Measurements from ENCODE around the gene CELF4. TPM values are rescaled to one million over a fixed set of nuclear protein-coding genes. Genes with fewer than 3 reads are reported as not detected.

CELF4 gene
- total and polyA plus RNA-seq, 10 of the 15 experiments (the other 5 are each of a cell fraction or from before 2014, with no cell fraction given): 0.03 to 0.32 TPM; not detected in 8

- no peak for DNase-seq (ENCODE audit: low read depth, low spot score)
- WGBS (ENCODE audit: insufficient coverage, insufficient replicate concordance, low lambda C conversion rate, missing lambda C conversion rate): 32% methylated on average over 6 of the region's 6 CpGs
- H2AFZ ChIP-seq (ENCODE audit: control insufficient read depth, low read depth, low read length): no peak overlapping the region
- intact Hi-C loops (cut with micrococcal nuclease; ENCODE audit: unreplicated experiment): no loop called here
- no peaks in the 10 kb centered on the region for H3K27me3 ChIP-seq (replicated peaks in 1 of 2; ENCODE audit: control insufficient read depth in 2 of 2, insufficient read depth in 2 of 2, low read length in 1 of 2)
- ChIA-PET SMC1A (ENCODE audit: uncharacterized antibody, unreplicated experiment) (no interaction called here), POLR2A (no interaction called here), CTCF (interaction anchor here (2.9 kb wide), 1 partner anchor 45 kb away, joined by 7 read pairs; no protein-coding TSS in a partner anchor), RAD21 (ENCODE audit: unreplicated experiment) (interaction anchor here (0.6 kb wide), 1 partner anchor 127 kb away, joined by 3 read pairs; no protein-coding TSS in a partner anchor)
- no peak overlapping the region for H3K4me2 ChIP-seq (ENCODE audit: control insufficient read depth, insufficient read depth)
- H3K36me3 ChIP-seq (ENCODE audit: control insufficient read depth in 2 of 2, insufficient read depth in 2 of 2, low read length in 1 of 2): no peaks in the 10 kb centered on the region
- no peak for TF ChIP-seq SIN3A (IDR thresholded peaks at IDR 0.05; ENCODE audit: low read depth, low read length)
- TF ChIP-seq, protein P1, sequence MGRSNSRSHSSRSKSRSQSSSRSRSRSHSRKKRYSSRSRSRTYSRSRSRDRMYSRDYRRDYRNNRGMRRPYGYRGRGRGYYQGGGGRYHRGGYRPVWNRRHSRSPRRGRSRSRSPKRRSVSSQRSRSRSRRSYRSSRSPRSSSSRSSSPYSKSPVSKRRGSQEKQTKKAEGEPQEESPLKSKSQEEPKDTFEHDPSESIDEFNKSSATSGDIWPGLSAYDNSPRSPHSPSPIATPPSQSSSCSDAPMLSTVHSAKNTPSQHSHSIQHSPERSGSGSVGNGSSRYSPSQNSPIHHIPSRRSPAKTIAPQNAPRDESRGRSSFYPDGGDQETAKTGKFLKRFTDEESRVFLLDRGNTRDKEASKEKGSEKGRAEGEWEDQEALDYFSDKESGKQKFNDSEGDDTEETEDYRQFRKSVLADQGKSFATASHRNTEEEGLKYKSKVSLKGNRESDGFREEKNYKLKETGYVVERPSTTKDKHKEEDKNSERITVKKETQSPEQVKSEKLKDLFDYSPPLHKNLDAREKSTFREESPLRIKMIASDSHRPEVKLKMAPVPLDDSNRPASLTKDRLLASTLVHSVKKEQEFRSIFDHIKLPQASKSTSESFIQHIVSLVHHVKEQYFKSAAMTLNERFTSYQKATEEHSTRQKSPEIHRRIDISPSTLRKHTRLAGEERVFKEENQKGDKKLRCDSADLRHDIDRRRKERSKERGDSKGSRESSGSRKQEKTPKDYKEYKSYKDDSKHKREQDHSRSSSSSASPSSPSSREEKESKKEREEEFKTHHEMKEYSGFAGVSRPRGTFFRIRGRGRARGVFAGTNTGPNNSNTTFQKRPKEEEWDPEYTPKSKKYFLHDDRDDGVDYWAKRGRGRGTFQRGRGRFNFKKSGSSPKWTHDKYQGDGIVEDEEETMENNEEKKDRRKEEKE (IDR thresholded peaks at IDR 0.05): no peak
- no peak for TF ChIP-seq ZNF24 (IDR thresholded peaks at IDR 0.05)
- no peak for TF ChIP-seq TCF3 (IDR thresholded peaks at IDR 0.05; ENCODE audit: borderline replicate concordance, insufficient read depth, low read depth, low read length)
- TF ChIP-seq GABPA (IDR thresholded peaks at IDR 0.05; ENCODE audit: low read depth): no peak
- TF ChIP-seq STAT3 (IDR thresholded peaks at IDR 0.05; ENCODE audit: low read depth, low read length): no peak
- TF ChIP-seq PRDM15 (CRISPR knock-in tag; IDR thresholded peaks at IDR 0.05): no peak
- TF ChIP-seq ZNF274 (IDR thresholded peaks at IDR 0.05; ENCODE audit: insufficient read depth, insufficient read length): no peak
- TF ChIP-seq TARDBP (IDR thresholded peaks at IDR 0.05; ENCODE audit: borderline replicate concordance): no peak
- TF ChIP-seq MXI1 (IDR thresholded peaks at IDR 0.05; ENCODE audit: low read depth, low read length): no peak
- TF ChIP-seq RELB (IDR thresholded peaks at IDR 0.05; ENCODE audit: low read depth): no peak
- TF ChIP-seq HDGF (IDR thresholded peaks at IDR 0.05): no peak
- TF ChIP-seq EGR1 (IDR thresholded peaks at IDR 0.05; ENCODE audit: borderline replicate concordance in 1 of 2, low read depth in 2 of 2, low read length in 2 of 2): no peak
- no peak for TF ChIP-seq BRCA1 (IDR thresholded peaks at IDR 0.05; ENCODE audit: low read depth, low read length)
- TF ChIP-seq ASH2L (IDR thresholded peaks at IDR 0.05; ENCODE audit: borderline replicate concordance, low read depth): no peak
- no peaks in the 10 kb centered on the region; the same call in 1 of the 2 replicates for H3K4me1 ChIP-seq (ENCODE audit: control insufficient read depth, insufficient read depth, low read length)
- no peak overlapping the region for H3K9ac ChIP-seq (ENCODE audit: control insufficient read depth, insufficient read depth, low read length)
- FAIRE-seq: no peak
- H3K79me2 ChIP-seq (ENCODE audit: control insufficient read depth, insufficient read depth, low read length): no peaks in the 10 kb centered on the region
- in situ Hi-C loops (cut with MboI): no loop called here
- no peaks in the 10 kb centered on the region for H4K20me1 ChIP-seq (ENCODE audit: control insufficient read depth, insufficient read depth)
- ATAC-seq: no peak
- H3K4me3 ChIP-seq: no peak overlapping the region
- no peak overlapping the region for H3K27ac ChIP-seq (ENCODE audit: control insufficient read depth, insufficient read depth)
- H3K9me3 ChIP-seq (replicated peaks; ENCODE audit: control insufficient read depth, insufficient read depth, low read length): no peaks in the 10 kb centered on the region
- BruUV-seq (replicated peaks): no TSS peak
These were observed 135.1 kb downstream of the CELF4 start for GRCh38 chr18:37430357-37431076.

All from GM12878 (cell line).